HepG2 (cell line): ENCODE data around the gene FBLIM1. TPM values are rescaled to one million over a fixed set of nuclear protein-coding genes. Genes with fewer than 3 reads are reported as not detected.

ENCODE experiments used
- CREB1 ChIP-seq, 2 experiments: fragments of 450-650 bp in 1 of 2; IDR thresholded peaks; 2 replicates each; pipeline ENCODE4 v1.6.1; 2016 to 2017; ENCODE audit warnings: control low read depth in 1 of 2, mild to moderate bottlenecking in 1 of 2, missing compliant biosample characterization in 1 of 2, missing genetic modification characterization in 1 of 2
- FUBP1 ChIP-seq: sonication (generic); formaldehyde crosslinking; IDR thresholded peaks from 2 replicates; pipeline ENCODE4 v1.5.1; 2020; ENCODE audit warnings: missing genetic modification reagents, mild to moderate bottlenecking, borderline replicate concordance
- IKZF5 ChIP-seq: IDR thresholded peaks from 2 replicates; pipeline ENCODE4 v1.6.1; 2018; ENCODE audit warnings: missing genetic modification reagents, mild to moderate bottlenecking, missing compliant biosample characterization
- KLF16 ChIP-seq, 2 experiments: sonication (generic) in 1 of 2; formaldehyde crosslinking in 1 of 2; IDR thresholded peaks; 2 replicates each; pipeline versions ENCODE4 v1.6.1 to v1.8.0; 2016 to 2023; ENCODE audit warnings: missing genetic modification reagents in 2 of 2, missing compliant biosample characterization in 1 of 2
- MAZ ChIP-seq, 2 experiments: sonication (generic) in 1 of 2; formaldehyde crosslinking in 1 of 2; IDR thresholded peaks; 2 replicates each; pipeline versions ENCODE4 v1.5.0 to v1.6.1; 2012 to 2020; ENCODE audit warnings: low read depth in 2 of 2, mild to moderate bottlenecking in 2 of 2, borderline replicate concordance in 1 of 2, improper control_type of control experiment in 1 of 2, low read length in 1 of 2, missing genetic modification reagents in 1 of 2, moderate library complexity in 1 of 2
- NFAT5 ChIP-seq: sonication (generic); formaldehyde crosslinking; IDR thresholded peaks from 2 replicates; pipeline ENCODE4 v1.4.0; 2020; ENCODE audit warnings: missing genetic modification reagents
- RFX1 ChIP-seq: fragments of 450-650 bp; IDR thresholded peaks from 2 replicates; pipeline ENCODE4 v1.6.1; 2017
- ZNF20 ChIP-seq: sonication (generic); formaldehyde crosslinking; IDR thresholded peaks from 2 replicates; pipeline ENCODE4 v1.4.0; 2020; ENCODE audit warnings: mild to moderate bottlenecking, moderate library complexity, missing genetic modification reagents
- ZNF24 ChIP-seq: fragments of 450-650 bp; IDR thresholded peaks from 2 replicates; pipeline ENCODE4 v1.6.1; 2017; ENCODE audit warnings: antibody characterized with exemption, mild to moderate bottlenecking
- ZNF317 ChIP-seq: sonication (generic); formaldehyde crosslinking; IDR thresholded peaks from 2 replicates; pipeline ENCODE4 v1.5.0; 2020; ENCODE audit warnings: mild to moderate bottlenecking, missing genetic modification reagents
- ZNF598 ChIP-seq: sonication (generic); formaldehyde crosslinking; IDR thresholded peaks from 2 replicates; pipeline ENCODE4 v1.5.1; 2020; ENCODE audit warnings: mild to moderate bottlenecking, missing genetic modification reagents, borderline replicate concordance
- ZSCAN12 ChIP-seq: sonication (generic); formaldehyde crosslinking; IDR thresholded peaks from 2 replicates; pipeline ENCODE4 v1.9.0; 2021; ENCODE audit warnings: mild to moderate bottlenecking, missing genetic modification reagents
- ZSCAN29 ChIP-seq: sonication (generic); formaldehyde crosslinking; conservative IDR thresholded peaks from 2 replicates; pipeline ENCODE4 v1.4.0; 2020; ENCODE audit warnings: mild to moderate bottlenecking, missing genetic modification reagents
- ZZZ3 ChIP-seq: sonication (generic); formaldehyde crosslinking; IDR thresholded peaks from 2 replicates; pipeline ENCODE4 v1.4.0; 2020; ENCODE audit warnings: missing genetic modification reagents, mild to moderate bottlenecking, borderline replicate concordance
- polyA plus RNA-seq, 8 experiments: library from polyadenylated mRNA; depleted of rRNA in 3 of 8; stranded (reverse) in 7 of 8; unstranded in 1 of 8; fragments of >200 nt; fragmentation: Illumina TruSeq in 4 of 8; extraction: Trizol in 4 of 8; gene quantifications; 2 replicates each; pipeline versions ENCODE4 v1.2.1 to v1.2.3, GENCODE V29; 2011 to 2016; ENCODE audit warnings: low read depth in 4 of 8, missing spikeins in 1 of 8, mixed read lengths in 1 of 8; ENCODE audit not compliant: insufficient read depth in 1 of 8
- total RNA-seq, 5 experiments: library from RNA; depleted of rRNA; stranded (reverse); fragments of >200 nt; fragmentation: Illumina TruSeq; extraction: Trizol; gene quantifications; 2 replicates each; pipeline ENCODE4 v1.2.3, GENCODE V29; 2016; ENCODE audit warnings: low read depth in 1 of 5
- TF ChIP-seq, protein P1 (sequence below): sonication (generic); formaldehyde crosslinking; IDR thresholded peaks from 2 replicates; pipeline ENCODE4 v1.4.0; 2020; ENCODE audit warnings: missing genetic modification reagents

Gene FBLIM1
- total and polyA plus RNA-seq, 2 of the 13 experiments (the other 11 are each of a cell fraction or from before 2014, with no cell fraction given): 10.6 to 23.0 TPM

DNA sequence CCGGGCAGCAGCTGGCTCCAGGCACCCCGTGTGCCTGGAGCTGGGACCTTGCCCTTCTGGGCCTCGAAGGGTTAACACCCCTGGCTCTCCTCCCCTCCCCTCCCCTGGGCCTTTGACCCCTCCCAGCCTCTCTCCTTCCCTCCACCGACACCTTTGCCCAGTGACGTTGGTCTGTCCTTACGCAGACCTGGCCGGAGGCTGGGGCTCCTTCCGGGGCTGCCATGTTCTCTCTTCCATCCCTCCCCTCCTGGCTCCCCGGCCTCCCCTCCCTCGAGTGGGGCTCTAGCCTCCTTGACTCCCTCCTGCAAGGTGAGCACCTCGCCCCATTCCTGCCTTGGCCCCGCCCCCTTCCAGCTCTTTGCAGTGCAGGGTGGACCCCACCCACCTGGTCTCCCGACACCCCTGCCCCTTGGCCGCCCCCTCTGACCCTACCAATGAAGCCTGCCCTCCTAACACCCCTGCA lies 16.2 kb upstream of the FBLIM1 start, which contains the start of gene TMEM82 (continued):
- TF ChIP-seq, protein P1, sequence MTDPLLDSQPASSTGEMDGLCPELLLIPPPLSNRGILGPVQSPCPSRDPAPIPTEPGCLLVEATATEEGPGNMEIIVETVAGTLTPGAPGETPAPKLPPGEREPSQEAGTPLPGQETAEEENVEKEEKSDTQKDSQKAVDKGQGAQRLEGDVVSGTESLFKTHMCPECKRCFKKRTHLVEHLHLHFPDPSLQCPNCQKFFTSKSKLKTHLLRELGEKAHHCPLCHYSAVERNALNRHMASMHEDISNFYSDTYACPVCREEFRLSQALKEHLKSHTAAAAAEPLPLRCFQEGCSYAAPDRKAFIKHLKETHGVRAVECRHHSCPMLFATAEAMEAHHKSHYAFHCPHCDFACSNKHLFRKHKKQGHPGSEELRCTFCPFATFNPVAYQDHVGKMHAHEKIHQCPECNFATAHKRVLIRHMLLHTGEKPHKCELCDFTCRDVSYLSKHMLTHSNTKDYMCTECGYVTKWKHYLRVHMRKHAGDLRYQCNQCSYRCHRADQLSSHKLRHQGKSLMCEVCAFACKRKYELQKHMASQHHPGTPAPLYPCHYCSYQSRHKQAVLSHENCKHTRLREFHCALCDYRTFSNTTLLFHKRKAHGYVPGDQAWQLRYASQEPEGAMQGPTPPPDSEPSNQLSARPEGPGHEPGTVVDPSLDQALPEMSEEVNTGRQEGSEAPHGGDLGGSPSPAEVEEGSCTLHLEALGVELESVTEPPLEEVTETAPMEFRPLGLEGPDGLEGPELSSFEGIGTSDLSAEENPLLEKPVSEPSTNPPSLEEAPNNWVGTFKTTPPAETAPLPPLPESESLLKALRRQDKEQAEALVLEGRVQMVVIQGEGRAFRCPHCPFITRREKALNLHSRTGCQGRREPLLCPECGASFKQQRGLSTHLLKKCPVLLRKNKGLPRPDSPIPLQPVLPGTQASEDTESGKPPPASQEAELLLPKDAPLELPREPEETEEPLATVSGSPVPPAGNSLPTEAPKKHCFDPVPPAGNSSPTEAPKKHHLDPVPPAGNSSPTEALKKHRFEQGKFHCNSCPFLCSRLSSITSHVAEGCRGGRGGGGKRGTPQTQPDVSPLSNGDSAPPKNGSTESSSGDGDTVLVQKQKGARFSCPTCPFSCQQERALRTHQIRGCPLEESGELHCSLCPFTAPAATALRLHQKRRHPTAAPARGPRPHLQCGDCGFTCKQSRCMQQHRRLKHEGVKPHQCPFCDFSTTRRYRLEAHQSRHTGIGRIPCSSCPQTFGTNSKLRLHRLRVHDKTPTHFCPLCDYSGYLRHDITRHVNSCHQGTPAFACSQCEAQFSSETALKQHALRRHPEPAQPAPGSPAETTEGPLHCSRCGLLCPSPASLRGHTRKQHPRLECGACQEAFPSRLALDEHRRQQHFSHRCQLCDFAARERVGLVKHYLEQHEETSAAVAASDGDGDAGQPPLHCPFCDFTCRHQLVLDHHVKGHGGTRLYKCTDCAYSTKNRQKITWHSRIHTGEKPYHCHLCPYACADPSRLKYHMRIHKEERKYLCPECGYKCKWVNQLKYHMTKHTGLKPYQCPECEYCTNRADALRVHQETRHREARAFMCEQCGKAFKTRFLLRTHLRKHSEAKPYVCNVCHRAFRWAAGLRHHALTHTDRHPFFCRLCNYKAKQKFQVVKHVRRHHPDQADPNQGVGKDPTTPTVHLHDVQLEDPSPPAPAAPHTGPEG (CRISPR knock-in tag): no peak
- 0 out of 2 replicates have a peak, but pooled peaks have one; percentile 11 for TF ChIP-seq ZNF317
- no peak for TF ChIP-seq CREB1 (IDR thresholded peaks at IDR 0.05)
- peak; percentile 53; the same call in 1 of the 2 replicates for TF ChIP-seq CREB1 (CRISPR knock-in tag; IDR thresholded peaks at IDR 0.05)
- TF ChIP-seq NFAT5 (CRISPR knock-in tag): no peak
- TF ChIP-seq RFX1: no peak
- TF ChIP-seq MAZ (IDR thresholded peaks at IDR 0.05; ENCODE audit: borderline replicate concordance, low read depth, low read length): 0 out of 2 replicates have a peak, but pooled peaks have one; percentile 41
- TF ChIP-seq MAZ (CRISPR knock-in tag; IDR thresholded peaks at IDR 0.05; ENCODE audit: low read depth): no peak
- TF ChIP-seq ZNF24: no peak
- TF ChIP-seq ZNF20 (CRISPR knock-in tag): no peak
- TF ChIP-seq KLF16 (CRISPR knock-in tag; IDR thresholded peaks at IDR 0.05): no peak
- TF ChIP-seq ZZZ3: no peak
- TF ChIP-seq FUBP1 (CRISPR knock-in tag): no peak
- TF ChIP-seq ZSCAN29: no peak
- TF ChIP-seq ZNF598 (CRISPR knock-in tag): no peak
- no peak for TF ChIP-seq IKZF5 (CRISPR knock-in tag)
- no peak for TF ChIP-seq ZSCAN12 (CRISPR knock-in tag)
